ENCODE data around the gene SLC6A16. TPM values are rescaled to one million over a fixed set of nuclear protein-coding genes. Genes with fewer than 3 reads are reported as not detected.

Gene SLC6A16
- total and polyA plus RNA-seq, 2 of the 8 experiments (the other 6 are each of a cell fraction or from before 2014, with no cell fraction given): 1.1 to 1.5 TPM

- H2BK120ac ChIP-seq (replicated peaks; ENCODE audit: low read depth, low read length): no peak overlapping the region
- no peaks in the 10 kb centered on the region for H3K9me3 ChIP-seq (ENCODE audit: insufficient read depth in 2 of 2, low read depth in 1 of 2, low read length in 1 of 2)
- H3K4me3 ChIP-seq (ENCODE audit: extremely low read depth in 1 of 4, insufficient read depth in 2 of 4, low read depth in 3 of 4, low read length in 4 of 4): peak overlapping the region; percentile 13 to 56 (median 32); a peak in 6 of 8 replicates
- H4K20me1 ChIP-seq (replicated peaks in 1 of 2; ENCODE audit: control insufficient read depth in 1 of 2, insufficient read depth in 2 of 2, low read length in 2 of 2): peaks cover 4 to 18% of the 10 kb centered on the region in 2 experiments
- no peak overlapping the region for H2BK20ac ChIP-seq (ENCODE audit: low read length)
- no peak overlapping the region for H3K18ac ChIP-seq (ENCODE audit: extremely low read depth, low read length)
- H3K4me2 ChIP-seq (ENCODE audit: insufficient read depth in 1 of 2, low read depth in 2 of 2, low read length in 2 of 2): peak overlapping the region; percentile 88 to 99
- ChIA-PET CTCF (ENCODE audit: partially characterized antibody) (interaction anchor here (0.5 to 2.5 kb wide), 8 partner anchors 8 to 166 kb away, joined by 3 to 9 read pairs (median 6); no protein-coding TSS in a partner anchor), POLR2A (ENCODE audit: partially characterized antibody) (interaction anchor here (0.6 to 6.9 kb wide), 20 partner anchors 7 to 244 kb away, joined by 3 to 63 read pairs (median 4); partner anchors contain the start of genes DKKL1, NOSIP, PRRG2 and TEAD2)
- no peak overlapping the region for H3K23ac ChIP-seq (ENCODE audit: insufficient read length)
- no peak overlapping the region for H2BK12ac ChIP-seq (ENCODE audit: low read depth, low read length)
- H2AK5ac ChIP-seq (ENCODE audit: low read depth, low read length): no peak overlapping the region
- no peaks in the 10 kb centered on the region for H3K79me1 ChIP-seq (ENCODE audit: low read depth, low read length)
- peaks cover 0 to 10% (median 3%) of the 10 kb centered on the region in 4 experiments; a peak in 4 of 7 replicates for H3K27me3 ChIP-seq (replicated peaks in 1 of 4; ENCODE audit: control insufficient read depth in 3 of 4, extremely low read depth in 1 of 4, insufficient read depth in 3 of 4, low read length in 3 of 4)
- DNase-seq (ENCODE audit: low read depth in 1 of 2, low spot score in 2 of 2) (no peak), FAIRE-seq (no peak)
- no peak overlapping the region for H4K5ac ChIP-seq (ENCODE audit: insufficient read length, low read depth, low read length)
- H3K56ac ChIP-seq (replicated peaks; ENCODE audit: insufficient read length, low read depth, low read length): no peak overlapping the region
- peaks cover 9 to 18% (median 14%) of the 10 kb centered on the region in 4 experiments; a peak in 7 of 8 replicates for H3K36me3 ChIP-seq (ENCODE audit: control insufficient read depth in 2 of 4, insufficient read depth in 4 of 4, low read length in 3 of 4)
- H4K8ac ChIP-seq (ENCODE audit: extremely low read depth, insufficient read depth, low read length): no peak overlapping the region
- WGBS, 2 experiments (ENCODE audit: extremely low coverage in 1 of 2, insufficient coverage in 1 of 2, insufficient read length in 1 of 2, insufficient replicate concordance in 2 of 2, low coverage in 1 of 2, low lambda C conversion rate in 2 of 2, missing lambda C conversion rate in 1 of 2): 49% methylated on average over 18 of the region's 19 CpGs; no CpG with 5 or more reads in 1 of the 2 experiments
- no peaks in the 10 kb centered on the region for H3K79me2 ChIP-seq (ENCODE audit: control insufficient read depth in 1 of 2, insufficient read depth in 2 of 2, low read length in 2 of 2)
- no peak overlapping the region for H3K9ac ChIP-seq (replicated peaks in 1 of 4; ENCODE audit: extremely low read depth in 1 of 4, low read depth in 3 of 4, low read length in 3 of 4)
- no peak overlapping the region for H4K91ac ChIP-seq (replicated peaks; ENCODE audit: insufficient read length, low read length)
- H3K27ac ChIP-seq (ENCODE audit: low read depth, low read length): no peak overlapping the region
- peaks cover 13% of the 10 kb centered on the region for H3K23me2 ChIP-seq (ENCODE audit: low read depth, low read length)
- H3K14ac ChIP-seq (ENCODE audit: insufficient read length): no peak overlapping the region
- peak overlapping the region; percentile 74 for H3K4ac ChIP-seq (replicated peaks; ENCODE audit: insufficient read length, low read depth, low read length)
- no peak overlapping the region for H2AFZ ChIP-seq (ENCODE audit: low read length)
- peaks cover 0 to 17% (median 10%) of the 10 kb centered on the region in 4 experiments; a peak in 6 of 7 replicates for H3K4me1 ChIP-seq (replicated peaks in 1 of 4; ENCODE audit: control insufficient read depth in 3 of 4, insufficient read depth in 4 of 4, low read length in 3 of 4)
- no peak overlapping the region for H2BK15ac ChIP-seq (ENCODE audit: low read length)
- H2BK5ac ChIP-seq (ENCODE audit: low read depth, low read length): no peak overlapping the region
- TF ChIP-seq EZH2 (IDR thresholded peaks at IDR 0.05; ENCODE audit: low read depth, low read length, severe bottlenecking): no peak
Observed at GRCh38 chr19:49337267-49338022, 12.5 kb upstream of the SLC6A16 start.

Measured in H1 (cell line).